Measurements from ENCODE around the gene RBM26.

DNA sequence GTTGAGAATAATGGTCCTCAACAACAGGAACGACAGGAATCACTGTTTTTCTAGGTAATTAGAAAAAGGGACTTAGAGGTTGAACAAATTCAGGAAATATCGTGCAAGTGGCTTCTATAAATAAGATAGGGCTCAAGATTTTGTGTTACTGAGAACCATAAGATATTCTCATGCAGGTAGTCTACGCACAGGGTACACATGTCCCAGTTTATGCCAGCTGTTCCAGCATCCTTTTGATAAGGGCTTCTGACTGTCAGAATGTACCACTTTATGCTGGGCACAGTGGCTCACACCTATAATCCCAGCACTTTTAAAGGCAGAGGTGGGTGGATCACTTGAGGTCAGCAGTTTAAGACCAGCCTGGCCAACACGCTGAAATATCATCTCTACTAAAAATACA is 32.1 kb downstream of the RBM26 start:
- TF ChIP-seq POLR2AphosphoS5 (IDR thresholded peaks at IDR 0.05) (no peak), EP300 (IDR thresholded peaks at IDR 0.05) (no peak), POLR2A (IDR thresholded peaks at IDR 0.05) (no peak)
- TF ChIP-seq, protein P1, sequence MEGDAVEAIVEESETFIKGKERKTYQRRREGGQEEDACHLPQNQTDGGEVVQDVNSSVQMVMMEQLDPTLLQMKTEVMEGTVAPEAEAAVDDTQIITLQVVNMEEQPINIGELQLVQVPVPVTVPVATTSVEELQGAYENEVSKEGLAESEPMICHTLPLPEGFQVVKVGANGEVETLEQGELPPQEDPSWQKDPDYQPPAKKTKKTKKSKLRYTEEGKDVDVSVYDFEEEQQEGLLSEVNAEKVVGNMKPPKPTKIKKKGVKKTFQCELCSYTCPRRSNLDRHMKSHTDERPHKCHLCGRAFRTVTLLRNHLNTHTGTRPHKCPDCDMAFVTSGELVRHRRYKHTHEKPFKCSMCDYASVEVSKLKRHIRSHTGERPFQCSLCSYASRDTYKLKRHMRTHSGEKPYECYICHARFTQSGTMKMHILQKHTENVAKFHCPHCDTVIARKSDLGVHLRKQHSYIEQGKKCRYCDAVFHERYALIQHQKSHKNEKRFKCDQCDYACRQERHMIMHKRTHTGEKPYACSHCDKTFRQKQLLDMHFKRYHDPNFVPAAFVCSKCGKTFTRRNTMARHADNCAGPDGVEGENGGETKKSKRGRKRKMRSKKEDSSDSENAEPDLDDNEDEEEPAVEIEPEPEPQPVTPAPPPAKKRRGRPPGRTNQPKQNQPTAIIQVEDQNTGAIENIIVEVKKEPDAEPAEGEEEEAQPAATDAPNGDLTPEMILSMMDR (IDR thresholded peaks at IDR 0.05): no peak
